Measurements from ENCODE around the gene TACSTD2. TPM values are rescaled to one million over a fixed set of nuclear protein-coding genes. Genes with fewer than 3 reads are reported as not detected.

TACSTD2 gene
- total RNA-seq, 2 donors from 2014 or later, result 0.46 to 0.51 TPM

GRCh38 chr1:58620259-58620658, 43.2 kb upstream of the TACSTD2 start:
- H3K4me3 ChIP-seq (ENCODE audit: low read length), result peak overlapping the region; percentile 4
- peaks cover 17% of the 10 kb centered on the region for H3K27me3 ChIP-seq (ENCODE audit: control insufficient read depth, insufficient read depth, low read length, poor library complexity, severe bottlenecking)
- H3K4me1 ChIP-seq (ENCODE audit: control insufficient read depth, insufficient read depth, low read length), result peaks cover 10% of the 10 kb centered on the region
- Mint-ChIP-seq H3K27ac (peak overlapping the region; percentile 83), H3K36me3 (ENCODE audit: low read depth) (peaks cover 4% of the 10 kb centered on the region), H3K4me1 (peaks cover 30% of the 10 kb centered on the region), H3K27me3 (ENCODE audit: insufficient read depth) (peaks cover 17% of the 10 kb centered on the region), H3K9me3 (peaks cover 11% of the 10 kb centered on the region), H3K4me3 (peak overlapping the region; percentile 40)
- DNase-seq, result peak; percentile 80
- 56 to 63% methylated on average over 2 to 6 of the region's 7 CpGs for WGBS, 2 experiments (ENCODE audit: insufficient coverage in 1 of 2, insufficient read length in 1 of 2)
- no peaks in the 10 kb centered on the region for H3K36me3 ChIP-seq (ENCODE audit: control insufficient read depth, insufficient read depth, low read length)
- TF ChIP-seq CTCF (conservative IDR thresholded peaks at IDR 0.05), result no peak
- H3K9me3 ChIP-seq (ENCODE audit: control insufficient read depth, low read length), result no peaks in the 10 kb centered on the region
- H3K27ac ChIP-seq (ENCODE audit: low read depth, low read length), result no peak overlapping the region
- no peak overlapping the region for H3K9ac ChIP-seq (ENCODE audit: extremely low read depth, low read length, poor library complexity, severe bottlenecking)

- H3K27ac ChIP-seq (ENCODE audit: low read depth, low read length), result no peak overlapping the region
- H3K36me3 ChIP-seq (ENCODE audit: control insufficient read depth, insufficient read depth, low read length), result no peaks in the 10 kb centered on the region
- peak overlapping the region; percentile 4 for H3K4me3 ChIP-seq (ENCODE audit: low read length)
- peak overlapping the region; percentile 83 for H3K27ac Mint-ChIP-seq
- H3K9me3 Mint-ChIP-seq, result peaks cover 9% of the 10 kb centered on the region
- H3K27me3 ChIP-seq (ENCODE audit: control insufficient read depth, insufficient read depth, low read length, poor library complexity, severe bottlenecking), result peaks cover 17% of the 10 kb centered on the region
- H3K4me3 Mint-ChIP-seq, result peak overlapping the region; percentile 40
- H3K9me3 ChIP-seq (ENCODE audit: control insufficient read depth, low read length), result no peaks in the 10 kb centered on the region
- WGBS, 2 experiments (ENCODE audit: insufficient coverage in 1 of 2, insufficient read length in 1 of 2), result 89 to 97% methylated on average over 4 to 5 of the region's 5 CpGs
- H3K4me1 ChIP-seq (ENCODE audit: control insufficient read depth, insufficient read depth, low read length), result peaks cover 10% of the 10 kb centered on the region
- peaks cover 4% of the 10 kb centered on the region for H3K36me3 Mint-ChIP-seq (ENCODE audit: low read depth)
- peaks cover 30% of the 10 kb centered on the region for H3K4me1 Mint-ChIP-seq
- TF ChIP-seq CTCF (conservative IDR thresholded peaks at IDR 0.05), result no peak
- DNase-seq, result peak; percentile 48
- H3K27me3 Mint-ChIP-seq (ENCODE audit: insufficient read depth), result peaks cover 17% of the 10 kb centered on the region
- no peak overlapping the region for H3K9ac ChIP-seq (ENCODE audit: extremely low read depth, low read length, poor library complexity, severe bottlenecking)
Measured at GRCh38 chr1:58619286-58620054, 42.4 kb upstream of the TACSTD2 start.

GRCh38 chr1:58618303-58618702, 41.3 kb upstream of the TACSTD2 start:
- Histone ChIP-seq H3K27me3 (ENCODE audit: control insufficient read depth, insufficient read depth, low read length, poor library complexity, severe bottlenecking) (peaks cover 17% of the 10 kb centered on the region), H3K4me3 (ENCODE audit: low read length) (no peak overlapping the region), H3K36me3 (ENCODE audit: control insufficient read depth, insufficient read depth, low read length) (no peaks in the 10 kb centered on the region), H3K4me1 (ENCODE audit: control insufficient read depth, insufficient read depth, low read length) (peaks cover 10% of the 10 kb centered on the region), H3K9ac (ENCODE audit: extremely low read depth, low read length, poor library complexity, severe bottlenecking) (no peak overlapping the region), H3K9me3 (ENCODE audit: control insufficient read depth, low read length) (no peaks in the 10 kb centered on the region), H3K27ac (ENCODE audit: low read depth, low read length) (no peak overlapping the region)
- WGBS, 2 experiments (ENCODE audit: insufficient coverage in 1 of 2, insufficient read length in 1 of 2), result 86 to 95% methylated on average over 2 of the region's 2 CpGs
- Mint-ChIP-seq H3K27ac (no peak overlapping the region), H3K4me1 (peaks cover 30% of the 10 kb centered on the region), H3K4me3 (no peak overlapping the region), H3K36me3 (ENCODE audit: low read depth) (peaks cover 4% of the 10 kb centered on the region), H3K9me3 (peaks cover 5% of the 10 kb centered on the region), H3K27me3 (ENCODE audit: insufficient read depth) (peaks cover 17% of the 10 kb centered on the region)
- no peak for TF ChIP-seq CTCF (conservative IDR thresholded peaks at IDR 0.05)
- no peak for DNase-seq

Data from endodermal cell (in vitro differentiated cells).